Activated CD8-positive, alpha-beta T cell treated with anti-CD3 and anti-CD28 coated beads for 36 hours (primary cell): ENCODE data around the gene ADGRB3. TPM values are rescaled to one million over a fixed set of nuclear protein-coding genes. Genes with fewer than 3 reads are reported as not detected.

Source experiments
- ATAC-seq: fragments of 200-7000 bp; cut with Tn5 transposase; one replicate; pipeline ENCODE4 v1.10.0; 2021; ENCODE audit warnings: mild to moderate bottlenecking, moderate library complexity
- CTCF ChIA-PET: fragments of 350-600 bp; sonication (Branson Sonifier 250); formaldehyde crosslinking; loops from one replicate; lab custom pipeline; 2021; ENCODE audit warnings: antibody characterized with exemption; lab: Charles Lee
- POLR2A ChIA-PET: fragments of 350-600 bp; sonication (Branson Sonifier 250); formaldehyde crosslinking; loops from one replicate; lab custom pipeline; 2021; ENCODE audit warnings: antibody characterized with exemption; lab: Charles Lee
- DNase-seq: peaks from one replicate; pipeline ENCODE4 v3.0.0-alpha.2; 2020
- H3K27ac Mint-ChIP-seq: one replicate; pipeline ENCODE4 v1.8.0; 2021; ENCODE audit warnings: mild to moderate bottlenecking, mixed read lengths
- H3K27me3 Mint-ChIP-seq: one replicate; pipeline ENCODE4 v1.8.0; 2021; ENCODE audit warnings: mixed read lengths
- H3K36me3 Mint-ChIP-seq: one replicate; pipeline ENCODE4 v1.8.0; 2021; ENCODE audit warnings: low read depth, mixed read lengths
- H3K4me1 Mint-ChIP-seq: one replicate; pipeline ENCODE4 v1.8.0; 2021; ENCODE audit warnings: low read depth, mixed read lengths
- H3K4me3 Mint-ChIP-seq: one replicate; pipeline ENCODE4 v1.8.0; 2021; ENCODE audit warnings: mild to moderate bottlenecking, moderate library complexity, mixed read lengths
- H3K9me3 Mint-ChIP-seq: one replicate; pipeline ENCODE4 v1.8.0; 2021; ENCODE audit warnings: mixed read lengths
- intact Hi-C: fragments of 100-400 bp; cut with micrococcal nuclease; formaldehyde crosslinking; loops from one replicate; pipeline ENCODE4 v1.10.0; 2022
- total RNA-seq, 2 experiments: library from RNA; stranded (reverse); gene quantifications; one replicate each; pipeline ENCODE4 v1.2.3, GENCODE V29; 2021
- TF ChIP-seq, protein P1 (sequence below): fragments of 200-600 bp; IDR thresholded peaks from one replicate; pipeline ENCODE4 v1.8.0; 2022; ENCODE audit warnings: antibody characterized with exemption, mild to moderate bottlenecking

ADGRB3 gene
- total RNA-seq, 2 experiments from 2014 or later: not detected

DNA sequence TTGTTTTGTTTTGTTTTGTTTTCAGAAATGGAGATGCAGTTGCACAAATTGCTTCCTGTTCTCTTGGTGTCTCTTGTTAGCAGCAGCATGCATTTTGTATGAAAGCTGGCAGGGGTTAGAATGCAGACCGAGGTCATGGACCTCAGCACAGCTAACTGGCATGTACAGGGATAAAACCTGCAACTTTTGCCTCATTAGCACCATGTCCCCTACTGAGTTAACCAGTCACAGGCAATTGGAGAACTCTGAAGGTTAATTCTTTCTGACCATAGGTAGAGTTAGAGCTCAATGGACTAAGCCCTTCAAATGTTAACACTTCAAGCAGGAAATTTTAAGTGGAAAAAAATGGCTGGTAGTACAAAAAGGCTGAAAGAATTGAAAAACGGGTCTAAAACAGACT is 377.1 kb downstream of the ADGRB3 start:
- H3K27me3 Mint-ChIP-seq: no peaks in the 10 kb centered on the region
- no peaks in the 10 kb centered on the region for H3K4me1 Mint-ChIP-seq
- intact Hi-C loops: no loop called here
- H3K9me3 Mint-ChIP-seq: no peaks in the 10 kb centered on the region
- ChIA-PET POLR2A (no interaction called here), CTCF (interaction anchor here (1.2 kb wide), 1 partner anchor 10 kb away, joined by 3 read pairs; no protein-coding TSS in a partner anchor)
- DNase-seq (no peak), ATAC-seq (no peak)
- TF ChIP-seq, protein P1, sequence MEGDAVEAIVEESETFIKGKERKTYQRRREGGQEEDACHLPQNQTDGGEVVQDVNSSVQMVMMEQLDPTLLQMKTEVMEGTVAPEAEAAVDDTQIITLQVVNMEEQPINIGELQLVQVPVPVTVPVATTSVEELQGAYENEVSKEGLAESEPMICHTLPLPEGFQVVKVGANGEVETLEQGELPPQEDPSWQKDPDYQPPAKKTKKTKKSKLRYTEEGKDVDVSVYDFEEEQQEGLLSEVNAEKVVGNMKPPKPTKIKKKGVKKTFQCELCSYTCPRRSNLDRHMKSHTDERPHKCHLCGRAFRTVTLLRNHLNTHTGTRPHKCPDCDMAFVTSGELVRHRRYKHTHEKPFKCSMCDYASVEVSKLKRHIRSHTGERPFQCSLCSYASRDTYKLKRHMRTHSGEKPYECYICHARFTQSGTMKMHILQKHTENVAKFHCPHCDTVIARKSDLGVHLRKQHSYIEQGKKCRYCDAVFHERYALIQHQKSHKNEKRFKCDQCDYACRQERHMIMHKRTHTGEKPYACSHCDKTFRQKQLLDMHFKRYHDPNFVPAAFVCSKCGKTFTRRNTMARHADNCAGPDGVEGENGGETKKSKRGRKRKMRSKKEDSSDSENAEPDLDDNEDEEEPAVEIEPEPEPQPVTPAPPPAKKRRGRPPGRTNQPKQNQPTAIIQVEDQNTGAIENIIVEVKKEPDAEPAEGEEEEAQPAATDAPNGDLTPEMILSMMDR: no peak
- no peaks in the 10 kb centered on the region for H3K36me3 Mint-ChIP-seq
- no peak overlapping the region for H3K27ac Mint-ChIP-seq
- no peak overlapping the region for H3K4me3 Mint-ChIP-seq

DNA sequence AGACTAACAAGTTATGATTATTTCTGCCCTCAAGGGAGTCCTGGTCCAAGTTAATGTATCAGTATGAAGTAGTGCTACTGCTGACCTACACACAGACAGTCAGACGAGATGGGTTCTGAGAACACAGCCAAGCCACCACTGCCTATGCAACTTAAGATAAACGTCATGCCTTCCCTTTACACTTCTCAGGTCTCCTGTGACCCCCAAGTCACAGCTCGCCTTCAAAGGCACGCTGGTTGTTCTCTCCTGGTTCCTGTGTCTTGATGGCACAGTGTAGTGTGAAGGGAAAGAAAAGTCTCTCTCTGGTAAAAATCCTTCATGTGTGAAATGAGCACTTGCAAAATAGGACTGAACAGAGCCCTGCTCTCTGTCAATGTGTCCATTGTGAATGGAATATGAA is 377.8 kb downstream of the ADGRB3 start:
- ChIA-PET CTCF (interaction anchor here (1.2 kb wide), 1 partner anchor 11 kb away, joined by 3 read pairs; no protein-coding TSS in a partner anchor), POLR2A (no interaction called here)
- no peak for DNase-seq
- Mint-ChIP-seq H3K9me3 (no peaks in the 10 kb centered on the region), H3K4me3 (no peak overlapping the region), H3K27me3 (no peaks in the 10 kb centered on the region), H3K4me1 (no peaks in the 10 kb centered on the region), H3K27ac (no peak overlapping the region), H3K36me3 (no peaks in the 10 kb centered on the region)
- no peak for ATAC-seq
- intact Hi-C loops: no loop called here
- TF ChIP-seq, protein P1: no peak

DNA sequence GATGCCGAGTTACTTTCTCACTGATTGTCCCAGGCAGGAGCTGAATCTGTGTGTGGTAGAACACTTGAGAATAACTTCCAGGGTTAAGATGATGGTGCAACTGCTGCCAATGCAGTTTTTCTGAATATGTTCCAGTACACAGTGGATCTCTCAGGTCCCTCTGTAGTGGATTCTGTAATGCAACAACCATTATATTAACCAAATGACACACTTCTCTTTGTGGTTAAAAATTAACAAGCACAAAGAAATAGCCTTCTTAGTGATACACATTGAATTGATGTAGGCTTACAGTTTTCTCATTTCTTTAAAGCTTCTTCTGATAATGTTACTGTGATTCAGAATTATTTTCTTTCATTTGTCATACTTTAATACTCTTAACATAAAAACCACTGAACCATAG is 383.8 kb downstream of the ADGRB3 start:
- POLR2A ChIA-PET: no interaction called here

DNA sequence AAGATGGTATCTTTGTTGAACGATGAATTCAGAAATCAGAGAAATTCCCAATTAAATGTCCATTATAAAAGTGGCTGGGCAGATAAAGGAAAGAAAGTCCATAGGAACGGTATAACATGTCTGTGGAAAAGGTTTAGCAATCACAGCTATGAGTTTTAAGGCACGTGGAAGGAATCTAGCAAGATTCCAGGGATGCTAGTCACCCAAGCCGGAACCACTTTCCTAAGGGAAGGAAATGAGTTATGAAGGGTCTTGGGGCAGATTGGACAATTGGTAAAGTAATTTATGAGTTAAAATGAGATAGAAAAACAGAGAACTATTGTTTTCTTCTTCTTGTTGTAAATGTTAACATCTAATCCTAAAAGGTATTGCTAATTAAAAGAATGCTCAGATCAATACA is 384.8 kb downstream of the ADGRB3 start:
- CTCF ChIA-PET: no interaction called here
- TF ChIP-seq, protein P1: no peak
- intact Hi-C loops: no loop called here
- POLR2A ChIA-PET: no interaction called here
- H3K36me3 Mint-ChIP-seq: no peaks in the 10 kb centered on the region
- H3K27me3 Mint-ChIP-seq: no peaks in the 10 kb centered on the region
- no peaks in the 10 kb centered on the region for H3K9me3 Mint-ChIP-seq
- ATAC-seq (no peak), DNase-seq (no peak)
- H3K27ac Mint-ChIP-seq: no peak overlapping the region
- no peaks in the 10 kb centered on the region for H3K4me1 Mint-ChIP-seq
- no peak overlapping the region for H3K4me3 Mint-ChIP-seq

More for the DNA sequence above, 383.8 kb downstream of the ADGRB3 start:
- H3K9me3 Mint-ChIP-seq: no peaks in the 10 kb centered on the region
- TF ChIP-seq, protein P1: no peak
- CTCF ChIA-PET: no interaction called here
- H3K36me3 Mint-ChIP-seq: no peaks in the 10 kb centered on the region
- no peaks in the 10 kb centered on the region for H3K27me3 Mint-ChIP-seq
- no peak for ATAC-seq
- no peaks in the 10 kb centered on the region for H3K4me1 Mint-ChIP-seq
- no peak for DNase-seq
- H3K27ac Mint-ChIP-seq: no peak overlapping the region
- intact Hi-C loops: no loop called here
- H3K4me3 Mint-ChIP-seq: no peak overlapping the region

DNA sequence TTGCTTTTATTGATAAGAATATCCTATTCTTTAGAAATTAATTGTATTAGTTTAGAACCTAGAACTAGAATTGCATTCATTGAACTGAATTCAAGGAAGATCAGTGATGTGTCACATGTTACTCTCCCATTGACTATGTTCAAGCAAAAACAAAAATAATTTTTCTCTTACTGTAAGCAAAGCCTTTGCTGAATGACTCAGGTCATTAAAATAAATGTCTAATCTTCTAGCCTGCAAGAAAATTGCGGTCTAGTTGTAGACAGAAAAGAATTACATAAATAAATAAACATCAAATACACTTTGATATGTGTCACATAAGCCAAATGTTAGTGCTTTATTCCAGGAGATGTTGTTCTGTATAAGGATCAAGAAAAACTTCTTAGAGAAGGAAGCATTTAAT is 387.9 kb downstream of the ADGRB3 start:
- H3K36me3 Mint-ChIP-seq: no peaks in the 10 kb centered on the region
- no peak overlapping the region for H3K27ac Mint-ChIP-seq
- POLR2A ChIA-PET: no interaction called here
- DNase-seq (no peak), ATAC-seq (no peak)
- intact Hi-C loops: no loop called here
- TF ChIP-seq, protein P1: no peak
- no peak overlapping the region for H3K4me3 Mint-ChIP-seq
- H3K27me3 Mint-ChIP-seq: no peaks in the 10 kb centered on the region
- CTCF ChIA-PET: no interaction called here
- no peaks in the 10 kb centered on the region for H3K4me1 Mint-ChIP-seq
- H3K9me3 Mint-ChIP-seq: no peaks in the 10 kb centered on the region
